ENCODE measurements around the gene CD3G.

The CD3G gene

GRCh38 chr11:118398791-118399559 lies 54.8 kb downstream of the CD3G start:
- Histone ChIP-seq H4K8ac (ENCODE audit: low read depth, low read length) (no peak overlapping the region), H2BK120ac (ENCODE audit: low read depth, low read length) (no peak overlapping the region), H3K9ac (ENCODE audit: low read depth, low read length, poor library complexity) (no peak overlapping the region), H2AFZ (ENCODE audit: low read length) (no peak overlapping the region), H3K14ac (ENCODE audit: low read length) (no peak overlapping the region), H3K79me1 (ENCODE audit: low read depth, low read length) (peaks cover 3% of the 10 kb centered on the region), H3K18ac (ENCODE audit: low read length) (no peak overlapping the region), H2BK12ac (ENCODE audit: low read length) (no peak overlapping the region), H3K27ac (replicated peaks; ENCODE audit: low read length) (no peak overlapping the region), H2BK5ac (ENCODE audit: low read length) (no peak overlapping the region), H3K4ac (ENCODE audit: low read length) (no peak overlapping the region), H3K36me3 (replicated peaks in 1 of 2; ENCODE audit: control insufficient read depth in 2 of 2, insufficient read depth in 2 of 2, low read length in 2 of 2) (peaks cover 2 to 57% of the 10 kb centered on the region in 2 donors), H2BK15ac (ENCODE audit: low read length) (no peak overlapping the region), H3K27me3 (ENCODE audit: control insufficient read depth in 3 of 3, insufficient read depth in 3 of 3, low read depth in 1 of 3, low read length in 3 of 3) (no peaks in the 10 kb centered on the region), H3K4me1 (ENCODE audit: control insufficient read depth in 2 of 2, insufficient read depth in 1 of 2, low read depth in 1 of 2, low read length in 2 of 2) (peaks cover 2 to 5% of the 10 kb centered on the region in 2 donors), H3K9me3 (replicated peaks in 1 of 2; ENCODE audit: control insufficient read depth in 2 of 2, insufficient read depth in 1 of 2, low read depth in 1 of 2, low read length in 2 of 2) (no peaks in the 10 kb centered on the region), H3K4me3 (ENCODE audit: low read length in 2 of 2) (no peak overlapping the region), H2AK5ac (ENCODE audit: low read depth, low read length) (no peak overlapping the region), H4K91ac (ENCODE audit: low read depth, low read length, poor library complexity) (no peak overlapping the region), H3K4me2 (ENCODE audit: insufficient read depth, low read length, poor library complexity, severe bottlenecking) (no peak overlapping the region), H3K23ac (ENCODE audit: low read depth, low read length, poor library complexity) (no peak overlapping the region)
- DNase-seq (ENCODE audit: low spot score) = no peak
- no CpG with 5 or more reads among the region's 3 CpGs for WGBS, 2 donors (ENCODE audit: extremely low coverage in 2 of 2, insufficient read length in 2 of 2, insufficient replicate concordance in 1 of 2)

- Histone ChIP-seq H2BK5ac (ENCODE audit: low read length) (no peak within 1 kb of the TSS), H2BK15ac (ENCODE audit: low read length) (no peak within 1 kb of the TSS), H3K4me1 (ENCODE audit: control insufficient read depth in 2 of 2, insufficient read depth in 1 of 2, low read depth in 1 of 2, low read length in 2 of 2) (peaks cover 2 to 5% of the 10 kb centered on the region in 2 donors), H3K27ac (replicated peaks; ENCODE audit: low read length) (peak within 1 kb of the TSS; percentile 42), H4K8ac (ENCODE audit: low read depth, low read length) (no peak within 1 kb of the TSS), H2AK5ac (ENCODE audit: low read depth, low read length) (no peak within 1 kb of the TSS), H2BK120ac (ENCODE audit: low read depth, low read length) (no peak within 1 kb of the TSS), H3K9me3 (replicated peaks in 1 of 2; ENCODE audit: control insufficient read depth in 2 of 2, insufficient read depth in 1 of 2, low read depth in 1 of 2, low read length in 2 of 2) (no peaks in the 10 kb centered on the region), H3K14ac (ENCODE audit: low read length) (no peak within 1 kb of the TSS), H4K91ac (ENCODE audit: low read depth, low read length, poor library complexity) (no peak within 1 kb of the TSS), H3K18ac (ENCODE audit: low read length) (peak within 1 kb of the TSS; percentile 85), H3K79me1 (ENCODE audit: low read depth, low read length) (peaks cover 3% of the 10 kb centered on the region), H2BK12ac (ENCODE audit: low read length) (no peak within 1 kb of the TSS), H3K4me2 (ENCODE audit: insufficient read depth, low read length, poor library complexity, severe bottlenecking) (peak within 1 kb of the TSS; percentile 71), H3K23ac (ENCODE audit: low read depth, low read length, poor library complexity) (peak within 1 kb of the TSS; percentile 76), H3K4me3 (ENCODE audit: low read length in 2 of 2) (peak within 1 kb of the TSS; percentile 71 to 89), H2AFZ (ENCODE audit: low read length) (peak within 1 kb of the TSS; percentile 82), H3K27me3 (ENCODE audit: control insufficient read depth in 3 of 3, insufficient read depth in 3 of 3, low read depth in 1 of 3, low read length in 3 of 3) (no peaks in the 10 kb centered on the region), H3K9ac (ENCODE audit: low read depth, low read length, poor library complexity) (peak within 1 kb of the TSS; percentile 89), H3K36me3 (replicated peaks in 1 of 2; ENCODE audit: control insufficient read depth in 2 of 2, insufficient read depth in 2 of 2, low read length in 2 of 2) (peaks cover 0 to 58% of the 10 kb centered on the region in 2 donors), H3K4ac (ENCODE audit: low read length) (no peak within 1 kb of the TSS)
- no CpG with 5 or more reads among the region's 51 CpGs for WGBS, 2 donors (ENCODE audit: extremely low coverage in 2 of 2, insufficient read length in 2 of 2, insufficient replicate concordance in 1 of 2)
- DNase-seq (ENCODE audit: low spot score) = peak; percentile 82
Observed at GRCh38 chr11:118401151-118401879, 57.2 kb downstream of the CD3G start, which contains the start of gene ATP5MG. ATP5MG (plus strand) TSS chr11:118401606; CDS start chr11:118401666, 60 bp downstream.

GRCh38 chr11:118401880-118402590 lies 57.9 kb downstream of the CD3G start:
- Histone ChIP-seq H3K27ac (replicated peaks; ENCODE audit: low read length) (peak overlapping the region; percentile 42), H3K9me3 (replicated peaks in 1 of 2; ENCODE audit: control insufficient read depth in 2 of 2, insufficient read depth in 1 of 2, low read depth in 1 of 2, low read length in 2 of 2) (no peaks in the 10 kb centered on the region), H3K4me1 (ENCODE audit: control insufficient read depth in 2 of 2, insufficient read depth in 1 of 2, low read depth in 1 of 2, low read length in 2 of 2) (peaks cover 2 to 5% of the 10 kb centered on the region in 2 donors), H3K14ac (ENCODE audit: low read length) (no peak overlapping the region), H3K4me2 (ENCODE audit: insufficient read depth, low read length, poor library complexity, severe bottlenecking) (peak overlapping the region; percentile 71), H3K23ac (ENCODE audit: low read depth, low read length, poor library complexity) (peak overlapping the region; percentile 76), H2BK12ac (ENCODE audit: low read length) (no peak overlapping the region), H2BK5ac (ENCODE audit: low read length) (no peak overlapping the region), H4K91ac (ENCODE audit: low read depth, low read length, poor library complexity) (no peak overlapping the region), H3K18ac (ENCODE audit: low read length) (no peak overlapping the region), H3K9ac (ENCODE audit: low read depth, low read length, poor library complexity) (peak overlapping the region; percentile 89), H3K36me3 (replicated peaks in 1 of 2; ENCODE audit: control insufficient read depth in 2 of 2, insufficient read depth in 2 of 2, low read length in 2 of 2) (peaks cover 0 to 58% of the 10 kb centered on the region in 2 donors), H4K8ac (ENCODE audit: low read depth, low read length) (no peak overlapping the region), H2AFZ (ENCODE audit: low read length) (peak overlapping the region; percentile 82), H3K4me3 (ENCODE audit: low read length in 2 of 2) (peak overlapping the region; percentile 71 to 89), H3K79me1 (ENCODE audit: low read depth, low read length) (peaks cover 5% of the 10 kb centered on the region), H2AK5ac (ENCODE audit: low read depth, low read length) (no peak overlapping the region), H2BK120ac (ENCODE audit: low read depth, low read length) (no peak overlapping the region), H2BK15ac (ENCODE audit: low read length) (no peak overlapping the region), H3K4ac (ENCODE audit: low read length) (no peak overlapping the region), H3K27me3 (ENCODE audit: control insufficient read depth in 3 of 3, insufficient read depth in 3 of 3, low read depth in 1 of 3, low read length in 3 of 3) (no peaks in the 10 kb centered on the region)
- DNase-seq (ENCODE audit: low spot score) = peak; percentile 17
- WGBS, 2 donors (ENCODE audit: extremely low coverage in 2 of 2, insufficient read length in 2 of 2, insufficient replicate concordance in 1 of 2) = no CpG with 5 or more reads among the region's 22 CpGs

All from neuronal stem cell (in vitro differentiated cells).